Tibial nerve (tissue), 3 donors: ENCODE data around the gene CFTR.

Experiments
- POLR2A ChIP-seq, 2 donors: fragments of 450-650 bp; IDR thresholded peaks; one replicate each; pipeline ENCODE4 v1.6.1; 2017; ENCODE audit warnings: antibody characterized with exemption in 2 of 2, mild to moderate bottlenecking in 2 of 2, moderate library complexity in 2 of 2
- TF ChIP-seq, protein P1 (sequence below), 5 experiments: fragments of 200-600 bp in 3 of 5; fragments of 450-650 bp in 2 of 5; sonication (generic) in 3 of 5; IDR thresholded peaks; one replicate each; pipeline ENCODE4 v1.5.1; 2016 to 2019; ENCODE audit warnings: antibody characterized with exemption in 5 of 5, mild to moderate bottlenecking in 3 of 5, moderate library complexity in 2 of 5

DNA sequence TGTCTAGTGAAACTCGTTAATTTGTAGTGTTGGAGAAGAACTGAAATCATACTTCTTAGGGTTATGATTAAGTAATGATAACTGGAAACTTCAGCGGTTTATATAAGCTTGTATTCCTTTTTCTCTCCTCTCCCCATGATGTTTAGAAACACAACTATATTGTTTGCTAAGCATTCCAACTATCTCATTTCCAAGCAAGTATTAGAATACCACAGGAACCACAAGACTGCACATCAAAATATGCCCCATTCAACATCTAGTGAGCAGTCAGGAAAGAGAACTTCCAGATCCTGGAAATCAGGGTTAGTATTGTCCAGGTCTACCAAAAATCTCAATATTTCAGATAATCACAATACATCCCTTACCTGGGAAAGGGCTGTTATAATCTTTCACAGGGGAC lies 187.6 kb downstream of the CFTR start:
- TF ChIP-seq POLR2A (IDR thresholded peaks at IDR 0.05), result no peak
- TF ChIP-seq, protein P1, sequence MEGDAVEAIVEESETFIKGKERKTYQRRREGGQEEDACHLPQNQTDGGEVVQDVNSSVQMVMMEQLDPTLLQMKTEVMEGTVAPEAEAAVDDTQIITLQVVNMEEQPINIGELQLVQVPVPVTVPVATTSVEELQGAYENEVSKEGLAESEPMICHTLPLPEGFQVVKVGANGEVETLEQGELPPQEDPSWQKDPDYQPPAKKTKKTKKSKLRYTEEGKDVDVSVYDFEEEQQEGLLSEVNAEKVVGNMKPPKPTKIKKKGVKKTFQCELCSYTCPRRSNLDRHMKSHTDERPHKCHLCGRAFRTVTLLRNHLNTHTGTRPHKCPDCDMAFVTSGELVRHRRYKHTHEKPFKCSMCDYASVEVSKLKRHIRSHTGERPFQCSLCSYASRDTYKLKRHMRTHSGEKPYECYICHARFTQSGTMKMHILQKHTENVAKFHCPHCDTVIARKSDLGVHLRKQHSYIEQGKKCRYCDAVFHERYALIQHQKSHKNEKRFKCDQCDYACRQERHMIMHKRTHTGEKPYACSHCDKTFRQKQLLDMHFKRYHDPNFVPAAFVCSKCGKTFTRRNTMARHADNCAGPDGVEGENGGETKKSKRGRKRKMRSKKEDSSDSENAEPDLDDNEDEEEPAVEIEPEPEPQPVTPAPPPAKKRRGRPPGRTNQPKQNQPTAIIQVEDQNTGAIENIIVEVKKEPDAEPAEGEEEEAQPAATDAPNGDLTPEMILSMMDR (IDR thresholded peaks at IDR 0.05), result no peak
